ENCODE data around the gene ACR.
"Not testable (repeated sequence)": the region's sequence is repeated elsewhere in the genome, so short reads cannot be mapped to it uniquely, and the experiment has no call there.

DNA sequence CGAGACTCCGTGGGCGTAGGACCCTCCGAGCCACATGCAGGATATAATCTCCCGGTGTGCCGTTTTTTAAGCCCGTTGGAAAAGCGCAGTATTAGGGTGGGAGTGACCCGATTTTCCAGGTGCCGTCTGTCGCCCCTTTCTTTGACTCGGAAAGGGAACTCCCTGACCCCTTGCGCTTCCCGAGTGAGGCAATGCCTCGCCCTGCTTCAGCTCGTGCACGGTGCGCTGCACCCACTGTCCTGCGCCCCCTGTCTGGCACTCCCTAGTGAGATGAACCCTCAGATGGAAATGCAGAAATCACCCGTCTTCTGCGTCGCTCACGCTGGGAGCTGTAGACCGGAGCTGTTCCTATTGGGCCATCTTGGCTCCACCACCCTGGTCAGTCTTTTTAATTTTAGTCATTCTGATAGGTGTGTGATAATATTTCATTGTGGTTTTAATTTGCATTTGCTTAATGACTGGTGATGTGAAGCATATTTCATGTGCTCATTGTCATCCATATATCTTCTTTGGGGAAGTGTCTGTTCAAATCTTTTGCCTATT lies 19.0 kb downstream of the ACR start:
- TF ChIP-seq, protein P1, sequence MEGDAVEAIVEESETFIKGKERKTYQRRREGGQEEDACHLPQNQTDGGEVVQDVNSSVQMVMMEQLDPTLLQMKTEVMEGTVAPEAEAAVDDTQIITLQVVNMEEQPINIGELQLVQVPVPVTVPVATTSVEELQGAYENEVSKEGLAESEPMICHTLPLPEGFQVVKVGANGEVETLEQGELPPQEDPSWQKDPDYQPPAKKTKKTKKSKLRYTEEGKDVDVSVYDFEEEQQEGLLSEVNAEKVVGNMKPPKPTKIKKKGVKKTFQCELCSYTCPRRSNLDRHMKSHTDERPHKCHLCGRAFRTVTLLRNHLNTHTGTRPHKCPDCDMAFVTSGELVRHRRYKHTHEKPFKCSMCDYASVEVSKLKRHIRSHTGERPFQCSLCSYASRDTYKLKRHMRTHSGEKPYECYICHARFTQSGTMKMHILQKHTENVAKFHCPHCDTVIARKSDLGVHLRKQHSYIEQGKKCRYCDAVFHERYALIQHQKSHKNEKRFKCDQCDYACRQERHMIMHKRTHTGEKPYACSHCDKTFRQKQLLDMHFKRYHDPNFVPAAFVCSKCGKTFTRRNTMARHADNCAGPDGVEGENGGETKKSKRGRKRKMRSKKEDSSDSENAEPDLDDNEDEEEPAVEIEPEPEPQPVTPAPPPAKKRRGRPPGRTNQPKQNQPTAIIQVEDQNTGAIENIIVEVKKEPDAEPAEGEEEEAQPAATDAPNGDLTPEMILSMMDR (conservative IDR thresholded peaks at IDR 0.05) = peak; percentile 57; the same call in 1 of the 2 replicates
- TF ChIP-seq EZH2 (IDR thresholded peaks at IDR 0.05; ENCODE audit: low read depth) = not testable (repeated sequence)

Measured in PC-9 (cell line).